Glutamatergic neuron (in vitro differentiated cells): ENCODE measurements around the gene FAU. TPM values are rescaled to one million over a fixed set of nuclear protein-coding genes. Genes with fewer than 3 reads are reported as not detected.

Experiments
- DNase-seq: peaks from one replicate; pipeline ENCODE4 v3.0.0; 2022
- H3K27ac Mint-ChIP-seq: one replicate; pipeline ENCODE4 v1.8.0; 2020; ENCODE audit warnings: mild to moderate bottlenecking, mixed read lengths, inconsistent platforms; ENCODE audit not compliant: unreplicated experiment
- H3K27me3 Mint-ChIP-seq: one replicate; pipeline ENCODE4 v1.8.0; 2020; ENCODE audit warnings: mild to moderate bottlenecking, moderate library complexity, mixed read lengths, inconsistent platforms; ENCODE audit not compliant: unreplicated experiment
- H3K36me3 Mint-ChIP-seq: one replicate; pipeline ENCODE4 v1.8.0; 2020; ENCODE audit warnings: mild to moderate bottlenecking, mixed read lengths, inconsistent platforms; ENCODE audit not compliant: unreplicated experiment
- H3K4me1 Mint-ChIP-seq: one replicate; pipeline ENCODE4 v1.8.0; 2020; ENCODE audit warnings: mild to moderate bottlenecking, low read depth, mixed read lengths, inconsistent platforms; ENCODE audit not compliant: unreplicated experiment
- H3K4me3 Mint-ChIP-seq: one replicate; pipeline ENCODE4 v1.8.0; 2020; ENCODE audit warnings: mild to moderate bottlenecking, mixed read lengths, inconsistent platforms; ENCODE audit not compliant: unreplicated experiment
- H3K9me3 Mint-ChIP-seq: one replicate; pipeline ENCODE4 v1.8.0; 2020; ENCODE audit warnings: mild to moderate bottlenecking, moderate library complexity, mixed read lengths, inconsistent platforms; ENCODE audit not compliant: unreplicated experiment
- CTCF ChIP-seq: fragments of 200-600 bp; sonication (generic); IDR thresholded peaks from one replicate; pipeline ENCODE4 v1.5.0; 2021; ENCODE audit not compliant: partially characterized antibody, unreplicated experiment
- total RNA-seq: library from RNA; stranded (reverse); fragmentation: NEBNext Ultra II Directional; extraction: Animal tissue kit (Norgen Biotek cat#: 25700); gene quantifications from one replicate; pipeline ENCODE4 v1.2.1, GENCODE V29; 2021; ENCODE audit not compliant: unreplicated experiment

FAU gene
- total RNA-seq, 1 donor from 2014 or later: 560 TPM

- peaks cover 4% of the 10 kb centered on the region for H3K4me1 Mint-ChIP-seq
- peaks cover 2% of the 10 kb centered on the region for H3K9me3 Mint-ChIP-seq
- DNase-seq: no peak
- H3K27me3 Mint-ChIP-seq: peaks cover 3% of the 10 kb centered on the region
- H3K36me3 Mint-ChIP-seq: no peaks in the 10 kb centered on the region
- TF ChIP-seq CTCF: no peak
- H3K27ac Mint-ChIP-seq: no peak overlapping the region
- no peak overlapping the region for H3K4me3 Mint-ChIP-seq
Measured at GRCh38 chr11:65166893-65167292, 45.0 kb upstream of the FAU start.

GRCh38 chr11:65165410-65166317 is 43.7 kb upstream of the FAU start:
- Mint-ChIP-seq H3K4me3 (no peak overlapping the region), H3K9me3 (peaks cover 2% of the 10 kb centered on the region), H3K36me3 (no peaks in the 10 kb centered on the region), H3K4me1 (peaks cover 4% of the 10 kb centered on the region), H3K27me3 (peaks cover 3% of the 10 kb centered on the region), H3K27ac (no peak overlapping the region)
- DNase-seq: no peak
- no peak for TF ChIP-seq CTCF

DNA sequence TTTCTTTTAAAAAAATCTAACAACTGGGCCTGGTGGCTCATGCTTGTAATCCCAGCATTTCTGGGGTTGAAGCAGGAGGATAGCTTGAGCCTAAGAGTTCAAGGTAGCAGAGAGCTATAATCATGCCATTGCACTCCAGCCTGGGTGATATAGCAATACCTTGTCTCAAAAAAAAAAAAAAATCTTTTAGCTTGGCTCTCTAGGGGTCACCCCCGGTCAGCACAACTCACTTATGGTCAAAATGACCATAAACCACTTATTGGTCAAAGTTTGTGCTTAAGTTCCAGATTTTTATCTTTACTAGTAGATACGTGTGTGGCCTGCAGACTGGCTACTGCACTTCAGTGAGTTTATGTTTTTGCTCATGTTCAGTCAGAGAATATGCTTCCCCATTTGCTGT is 41.8 kb upstream of the FAU start:
- no peak for DNase-seq
- Mint-ChIP-seq H3K27ac (no peak overlapping the region), H3K4me3 (no peak overlapping the region), H3K27me3 (peaks cover 3% of the 10 kb centered on the region), H3K36me3 (no peaks in the 10 kb centered on the region), H3K4me1 (no peaks in the 10 kb centered on the region), H3K9me3 (peaks cover 2% of the 10 kb centered on the region)
- no peak for TF ChIP-seq CTCF

DNA sequence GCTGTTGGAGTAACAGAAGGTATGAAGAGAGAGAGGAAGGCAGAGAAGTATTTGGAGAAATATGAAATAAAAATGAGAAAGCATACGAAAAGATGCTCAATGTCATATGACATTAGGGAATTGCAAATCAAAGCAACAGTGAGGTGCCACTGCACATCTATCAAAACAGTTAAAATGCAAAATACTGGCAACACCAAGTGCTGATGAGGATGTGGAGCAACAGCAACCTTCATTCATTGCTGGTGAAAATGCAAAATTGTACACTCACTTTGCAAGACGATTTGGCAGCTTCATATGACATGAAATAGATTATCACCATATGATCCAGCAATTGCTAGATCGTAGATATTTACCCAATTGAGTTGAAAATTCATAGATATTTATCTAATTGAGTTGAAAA is 38.7 kb upstream of the FAU start:
- Mint-ChIP-seq H3K9me3 (no peaks in the 10 kb centered on the region), H3K4me1 (no peaks in the 10 kb centered on the region), H3K36me3 (no peaks in the 10 kb centered on the region), H3K4me3 (no peak overlapping the region), H3K27ac (no peak overlapping the region), H3K27me3 (no peaks in the 10 kb centered on the region)
- TF ChIP-seq CTCF: no peak
- no peak for DNase-seq

DNA sequence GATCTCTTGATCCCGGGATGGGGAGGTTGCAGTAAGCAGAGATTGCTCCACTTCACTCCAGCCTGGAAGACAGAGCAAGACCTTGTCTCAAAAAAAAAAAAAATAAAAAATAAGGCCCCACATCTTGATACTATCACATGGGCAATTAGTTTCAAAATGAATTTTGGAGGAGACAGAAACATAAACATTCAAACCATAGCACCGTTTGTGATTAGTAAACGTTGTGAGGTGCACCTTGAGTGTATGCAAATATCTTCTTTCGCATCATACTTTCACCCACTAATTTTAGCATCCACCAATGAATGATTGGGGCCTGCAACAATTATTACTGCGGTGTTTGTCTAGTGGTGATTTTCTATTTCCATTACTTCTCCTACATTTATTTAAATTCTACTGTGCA is 37.1 kb upstream of the FAU start:
- H3K4me3 Mint-ChIP-seq: no peak overlapping the region
- no peaks in the 10 kb centered on the region for H3K27me3 Mint-ChIP-seq
- no peaks in the 10 kb centered on the region for H3K4me1 Mint-ChIP-seq
- TF ChIP-seq CTCF: no peak
- no peaks in the 10 kb centered on the region for H3K9me3 Mint-ChIP-seq
- no peaks in the 10 kb centered on the region for H3K36me3 Mint-ChIP-seq
- H3K27ac Mint-ChIP-seq: no peak overlapping the region
- DNase-seq: no peak
